H1 (cell line): ENCODE measurements around the gene PDE1C. TPM values are rescaled to one million over a fixed set of nuclear protein-coding genes. Genes with fewer than 3 reads are reported as not detected.

Source experiments
- CTCF ChIA-PET: fragments of 300-600 bp; sonication (Branson Sonifier 250); formaldehyde crosslinking; loops from one replicate; lab custom pipeline; 2021; ENCODE audit not compliant: partially characterized antibody; lab: Charles Lee
- POLR2A ChIA-PET: fragments of 300-600 bp; sonication (Branson Sonifier 250); formaldehyde crosslinking; loops from one replicate; lab custom pipeline; 2021; ENCODE audit warnings: inconsistent platforms; ENCODE audit not compliant: partially characterized antibody; lab: Charles Lee
- DNase-seq, 2 experiments: peaks; one replicate each; pipeline versions ENCODE4 v3.0.0 to v3.0.0-alpha.2; 2010 to 2022; ENCODE audit warnings: low spot score in 2 of 2, low read depth in 1 of 2, mixed read lengths in 1 of 2
- FAIRE-seq: peaks from 2 replicates; lab custom pipeline; 2011; peaks lifted over from hg19 to GRCh38; lab: Jason Lieb, UNC
- H2AFZ ChIP-seq: 2 replicates; pipeline ENCODE4 v1.8.1; 2012; ENCODE audit warnings: low read length, inconsistent platforms
- H2AK5ac ChIP-seq: 2 replicates; pipeline ENCODE4 v1.6.1; 2013; ENCODE audit warnings: low read depth, low read length
- H2BK120ac ChIP-seq: replicated peaks from 2 replicates; pipeline ENCODE3; 2013; ENCODE audit warnings: low read depth, low read length, inconsistent platforms
- H2BK12ac ChIP-seq: 2 replicates; pipeline ENCODE4 v1.6.1; 2013; ENCODE audit warnings: low read depth, low read length
- H2BK15ac ChIP-seq: 2 replicates; pipeline ENCODE4 v1.6.1; 2013; ENCODE audit warnings: low read length
- H2BK20ac ChIP-seq: 2 replicates; pipeline ENCODE4 v1.6.1; 2013; ENCODE audit warnings: low read length
- H2BK5ac ChIP-seq: 2 replicates; pipeline ENCODE4 v1.6.1; 2013; ENCODE audit warnings: low read depth, low read length
- H3K14ac ChIP-seq: 2 replicates; pipeline ENCODE4 v1.6.1; 2013; ENCODE audit warnings: inconsistent platforms; ENCODE audit not compliant: insufficient read length
- H3K18ac ChIP-seq: 2 replicates; pipeline ENCODE4 v1.6.1; 2013; ENCODE audit warnings: low read length; ENCODE audit errors: extremely low read depth
- H3K23ac ChIP-seq: 2 replicates; pipeline ENCODE4 v1.6.1; 2013; ENCODE audit warnings: inconsistent platforms; ENCODE audit not compliant: insufficient read length
- H3K23me2 ChIP-seq: 2 replicates; pipeline ENCODE4 v1.6.1; 2013; ENCODE audit warnings: low read depth, low read length
- H3K27ac ChIP-seq: 2 replicates; pipeline ENCODE4 v1.6.1; 2011; ENCODE audit warnings: low read depth, low read length, inconsistent platforms
- H3K27me3 ChIP-seq, 4 experiments: replicated peaks in 1 of 4; 1 replicate in 1 of 4; 2 replicates in 3 of 4; pipeline versions ENCODE4 v1.6.1 to v1.8.1; 2011 to 2013; ENCODE audit warnings: low read length in 3 of 4, mild to moderate bottlenecking in 3 of 4, inconsistent platforms in 2 of 4, mixed read lengths in 2 of 4, moderate library complexity in 1 of 4; ENCODE audit not compliant: control insufficient read depth in 3 of 4, insufficient read depth in 3 of 4; ENCODE audit errors: extremely low read depth in 1 of 4
- H3K36me3 ChIP-seq, 4 experiments: 2 replicates each; pipeline versions ENCODE4 v1.6.1 to v1.8.1; 2011 to 2013; ENCODE audit warnings: mild to moderate bottlenecking in 4 of 4, low read length in 3 of 4, moderate library complexity in 2 of 4, control low read depth in 1 of 4, inconsistent platforms in 1 of 4; ENCODE audit not compliant: insufficient read depth in 4 of 4, control insufficient read depth in 2 of 4
- H3K4ac ChIP-seq: replicated peaks from 2 replicates; pipeline ENCODE3; 2013; ENCODE audit warnings: low read length, low read depth, mixed read lengths, inconsistent platforms; ENCODE audit not compliant: insufficient read length
- H3K4me1 ChIP-seq, 4 experiments: replicated peaks in 1 of 4; 1 replicate in 1 of 4; 2 replicates in 3 of 4; pipeline versions ENCODE4 v1.6.1 to v1.8.1; 2011 to 2013; ENCODE audit warnings: low read length in 3 of 4, inconsistent platforms in 2 of 4, mixed read lengths in 1 of 4; ENCODE audit not compliant: insufficient read depth in 4 of 4, control insufficient read depth in 3 of 4
- H3K4me2 ChIP-seq, 2 experiments: 2 replicates each; pipeline versions ENCODE4 v1.6.1 to v1.8.1; 2011 to 2013; ENCODE audit warnings: low read depth in 2 of 2, low read length in 2 of 2, control low read depth in 1 of 2, inconsistent platforms in 1 of 2, mild to moderate bottlenecking in 1 of 2; ENCODE audit not compliant: insufficient read depth in 1 of 2
- H3K4me3 ChIP-seq, 4 experiments: fragments of 200-600, 300-600 bp in 1 of 4; sonication (generic), shearing (Covaris generic), sonication (Bioruptor Twin) in 1 of 4; 2 replicates each; pipeline versions ENCODE4 v1.5.1 to v1.8.1; 2011 to 2016; ENCODE audit warnings: low read length in 4 of 4, low read depth in 3 of 4, control low read depth in 2 of 4, inconsistent platforms in 2 of 4, mild to moderate bottlenecking in 2 of 4, mixed read lengths in 1 of 4, moderate library complexity in 1 of 4; ENCODE audit not compliant: insufficient read depth in 2 of 4; ENCODE audit errors: extremely low read depth in 1 of 4
- H3K56ac ChIP-seq: replicated peaks from 2 replicates; pipeline ENCODE3; 2013; ENCODE audit warnings: low read depth, mild to moderate bottlenecking, mixed read lengths, low read length, inconsistent platforms; ENCODE audit not compliant: insufficient read length
- H3K79me1 ChIP-seq: 2 replicates; pipeline ENCODE4 v1.6.1; 2013; ENCODE audit warnings: low read depth, low read length, control low read depth
- H3K79me2 ChIP-seq, 2 experiments: 2 replicates each; pipeline versions ENCODE4 v1.6.1 to v1.8.1; 2012 to 2013; ENCODE audit warnings: low read length in 2 of 2, mild to moderate bottlenecking in 2 of 2, inconsistent platforms in 1 of 2; ENCODE audit not compliant: insufficient read depth in 2 of 2, control insufficient read depth in 1 of 2
- H3K9ac ChIP-seq, 4 experiments: replicated peaks in 1 of 4; 1 replicate in 1 of 4; 2 replicates in 3 of 4; pipeline versions ENCODE4 v1.6.1 to v1.8.1; 2011 to 2013; ENCODE audit warnings: low read depth in 3 of 4, low read length in 3 of 4, control low read depth in 2 of 4, mild to moderate bottlenecking in 2 of 4, moderate library complexity in 2 of 4, inconsistent platforms in 1 of 4; ENCODE audit errors: extremely low read depth in 1 of 4
- H3K9me3 ChIP-seq, 2 experiments: 2 replicates each; pipeline versions ENCODE4 v1.6.1 to v1.8.1; 2012 to 2013; ENCODE audit warnings: mild to moderate bottlenecking in 2 of 2, moderate library complexity in 2 of 2, control low read depth in 1 of 2, inconsistent platforms in 1 of 2, low read depth in 1 of 2, low read length in 1 of 2, mixed read lengths in 1 of 2; ENCODE audit not compliant: insufficient read depth in 2 of 2
- H4K20me1 ChIP-seq, 2 experiments: replicated peaks in 1 of 2; 2 replicates each; pipeline versions ENCODE3 to v1.8.1; 2011 to 2013; ENCODE audit warnings: inconsistent platforms in 2 of 2, low read length in 2 of 2, mild to moderate bottlenecking in 1 of 2; ENCODE audit not compliant: insufficient read depth in 2 of 2, control insufficient read depth in 1 of 2
- H4K5ac ChIP-seq: 2 replicates; pipeline ENCODE4 v1.6.1; 2013; ENCODE audit warnings: low read length, low read depth, mixed read lengths, inconsistent platforms; ENCODE audit not compliant: insufficient read length
- H4K8ac ChIP-seq: 2 replicates; pipeline ENCODE4 v1.8.0; 2013; ENCODE audit warnings: mild to moderate bottlenecking, moderate library complexity, low read length, inconsistent platforms; ENCODE audit not compliant: insufficient read depth; ENCODE audit errors: extremely low read depth
- H4K91ac ChIP-seq: replicated peaks from 2 replicates; pipeline ENCODE3; 2013; ENCODE audit warnings: low read length, mixed read lengths, inconsistent platforms; ENCODE audit not compliant: insufficient read length
- ASH2L ChIP-seq: fragments of 200-600, 300-600 bp; sonication (generic); IDR thresholded peaks from one replicate; pipeline ENCODE4 v1.7.1; 2017; ENCODE audit warnings: low read length
- BRCA1 ChIP-seq: IDR thresholded peaks from 2 replicates; pipeline ENCODE4 v1.6.1; 2012; ENCODE audit warnings: low read depth, low read length, improper control_type of control experiment
- CHD2 ChIP-seq: IDR thresholded peaks from 2 replicates; pipeline ENCODE4 v1.6.1; 2012; ENCODE audit warnings: low read length, improper control_type of control experiment
- EP300 ChIP-seq, 2 experiments: IDR thresholded peaks; 1 replicate in 1 of 2; 2 replicates in 1 of 2; pipeline ENCODE4 v1.6.1; 2011 to 2012; ENCODE audit warnings: low read depth in 2 of 2, low read length in 2 of 2, mild to moderate bottlenecking in 2 of 2, borderline replicate concordance in 1 of 2, inconsistent platforms in 1 of 2, moderate library complexity in 1 of 2
- HDAC6 ChIP-seq: IDR thresholded peaks from one replicate; pipeline ENCODE4 v1.7.1; 2012; ENCODE audit warnings: low read depth, mild to moderate bottlenecking, inconsistent platforms, low read length, moderate library complexity
- JUND ChIP-seq: IDR thresholded peaks from 2 replicates; pipeline ENCODE4 v1.6.1; 2011; ENCODE audit warnings: mild to moderate bottlenecking, improper control_type of control experiment, low read length
- POLR2AphosphoS5 ChIP-seq: IDR thresholded peaks from 2 replicates; pipeline ENCODE4 v1.6.1; 2011; ENCODE audit warnings: low read depth, low read length
- SP2 ChIP-seq: IDR thresholded peaks from 2 replicates; pipeline ENCODE4 v1.6.1; 2012; ENCODE audit warnings: mild to moderate bottlenecking, low read length, inconsistent platforms
- WGBS, 2 experiments: shearing (Covaris generic) in 1 of 2; methylation state at CpG; one replicate each; pipeline versions ENCODE4 v1.1.6 to v1.1.7; 2013 to 2015; ENCODE audit warnings: low lambda C conversion rate in 2 of 2, mixed read lengths in 2 of 2, inconsistent platforms in 1 of 2, low coverage in 1 of 2, missing lambda C conversion rate in 1 of 2; ENCODE audit not compliant: insufficient replicate concordance in 2 of 2, insufficient coverage in 1 of 2, insufficient read length in 1 of 2; ENCODE audit errors: extremely low coverage in 1 of 2, missing lambda C conversion rate in 1 of 2; 5-methylcytosine and 5-hydroxymethylcytosine counted together
- polyA plus RNA-seq, 7 experiments: library from polyadenylated mRNA; depleted of rRNA in 3 of 7; stranded (reverse) in 5 of 7; unstranded in 2 of 7; fragments of >200 nt in 5 of 7; fragments of 200-250 nt in 2 of 7; gene quantifications; 1 replicate in 5 of 7; 2 replicates in 1 of 7; 4 replicates in 1 of 7; pipeline versions ENCODE4 v1.2.1 to v1.2.3, GENCODE V29; 2011 to 2013; ENCODE audit warnings: missing spikeins in 2 of 7, mixed read lengths in 2 of 7
- total RNA-seq: library from RNA; stranded (reverse); fragmentation: NEBNext Ultra II Directional; extraction: Animal tissue kit (Norgen Biotek cat#: 25700); gene quantifications from 2 replicates; pipeline ENCODE4 v1.2.1, GENCODE V29; 2021
- TF ChIP-seq, protein P1 (sequence below), 3 experiments: IDR thresholded peaks; 1 replicate in 2 of 3; 2 replicates in 1 of 3; pipeline versions ENCODE4 v1.5.1 to v1.6.1; 2011; ENCODE audit warnings: low read length in 3 of 3, mild to moderate bottlenecking in 3 of 3, inconsistent platforms in 2 of 3, low read depth in 1 of 3, moderate library complexity in 1 of 3; ENCODE audit not compliant: insufficient read depth in 1 of 3; ENCODE audit errors: control extremely low read depth in 1 of 3
- TF ChIP-seq, protein P2 (sequence below): IDR thresholded peaks from 2 replicates; pipeline ENCODE4 v1.6.1; 2011; ENCODE audit warnings: low read depth, mild to moderate bottlenecking, low read length; ENCODE audit not compliant: insufficient read depth

PDE1C gene
- total and polyA plus RNA-seq, 2 of the 8 experiments (the other 6 are each of a cell fraction or from before 2014, with no cell fraction given): 0.11 to 1.1 TPM

DNA sequence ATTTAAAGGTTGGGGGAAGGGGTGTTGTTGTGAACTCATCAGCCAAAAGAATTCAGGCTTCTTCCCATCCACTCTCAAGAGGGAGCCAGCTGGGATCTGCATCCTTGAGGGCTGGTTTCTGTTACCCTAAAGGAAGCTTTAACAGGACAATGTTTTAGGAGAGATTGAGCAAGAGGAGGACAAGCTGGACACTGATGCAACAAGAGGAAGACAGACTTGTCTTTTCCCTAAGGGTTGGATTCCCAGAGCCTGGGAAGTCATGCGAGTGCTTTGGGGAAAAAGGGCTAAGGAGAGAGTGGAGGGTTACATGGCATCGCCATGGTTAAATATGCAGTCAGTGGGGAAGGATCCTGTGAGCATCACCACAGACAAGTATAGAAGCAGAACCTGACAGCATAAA is 47.6 kb upstream of the PDE1C start:
- Histone ChIP-seq H2BK120ac (no peak overlapping the region), H4K20me1 (no peaks in the 10 kb centered on the region), H3K27ac (no peak overlapping the region), H3K23ac (no peak overlapping the region), H3K36me3 (no peaks in the 10 kb centered on the region), H3K79me2 (no peaks in the 10 kb centered on the region), H3K4me3 (no peak overlapping the region), H4K8ac (no peak overlapping the region), H3K14ac (no peak overlapping the region), H3K9ac (no peak overlapping the region), H3K23me2 (no peaks in the 10 kb centered on the region), H3K4ac (no peak overlapping the region), H3K27me3 (no peaks in the 10 kb centered on the region), H2BK5ac (no peak overlapping the region), H2BK15ac (no peak overlapping the region), H3K9me3 (no peaks in the 10 kb centered on the region), H3K4me1 (peaks cover 1 to 6% (median 4%) of the 10 kb centered on the region in 4 experiments; a peak in 5 of 7 replicates), H3K4me2 (no peak overlapping the region), H2AFZ (no peak overlapping the region), H3K56ac (no peak overlapping the region), H2BK20ac (no peak overlapping the region), H3K79me1 (no peaks in the 10 kb centered on the region), H3K18ac (no peak overlapping the region), H2BK12ac (no peak overlapping the region), H2AK5ac (no peak overlapping the region), H4K91ac (no peak overlapping the region), H4K5ac (no peak overlapping the region)
- ChIA-PET CTCF (interaction anchor here (0.6 to 1.0 kb wide), 2 partner anchors 995 to 1183 kb away, joined by 3 read pairs; no protein-coding TSS in a partner anchor), POLR2A (no interaction called here)
- 92% methylated on average over 2 of the region's 2 CpGs; no CpG with 5 or more reads in 1 of the 2 experiments for WGBS, 2 experiments
- FAIRE-seq: no peak
- no peak for DNase-seq
- TF ChIP-seq, protein P1, sequence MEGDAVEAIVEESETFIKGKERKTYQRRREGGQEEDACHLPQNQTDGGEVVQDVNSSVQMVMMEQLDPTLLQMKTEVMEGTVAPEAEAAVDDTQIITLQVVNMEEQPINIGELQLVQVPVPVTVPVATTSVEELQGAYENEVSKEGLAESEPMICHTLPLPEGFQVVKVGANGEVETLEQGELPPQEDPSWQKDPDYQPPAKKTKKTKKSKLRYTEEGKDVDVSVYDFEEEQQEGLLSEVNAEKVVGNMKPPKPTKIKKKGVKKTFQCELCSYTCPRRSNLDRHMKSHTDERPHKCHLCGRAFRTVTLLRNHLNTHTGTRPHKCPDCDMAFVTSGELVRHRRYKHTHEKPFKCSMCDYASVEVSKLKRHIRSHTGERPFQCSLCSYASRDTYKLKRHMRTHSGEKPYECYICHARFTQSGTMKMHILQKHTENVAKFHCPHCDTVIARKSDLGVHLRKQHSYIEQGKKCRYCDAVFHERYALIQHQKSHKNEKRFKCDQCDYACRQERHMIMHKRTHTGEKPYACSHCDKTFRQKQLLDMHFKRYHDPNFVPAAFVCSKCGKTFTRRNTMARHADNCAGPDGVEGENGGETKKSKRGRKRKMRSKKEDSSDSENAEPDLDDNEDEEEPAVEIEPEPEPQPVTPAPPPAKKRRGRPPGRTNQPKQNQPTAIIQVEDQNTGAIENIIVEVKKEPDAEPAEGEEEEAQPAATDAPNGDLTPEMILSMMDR (IDR thresholded peaks at IDR 0.05; ENCODE audit: control extremely low read depth in 1 of 3, insufficient read depth in 1 of 3, low read depth in 1 of 3, low read length in 3 of 3): no peak
- TF ChIP-seq, protein P2, sequence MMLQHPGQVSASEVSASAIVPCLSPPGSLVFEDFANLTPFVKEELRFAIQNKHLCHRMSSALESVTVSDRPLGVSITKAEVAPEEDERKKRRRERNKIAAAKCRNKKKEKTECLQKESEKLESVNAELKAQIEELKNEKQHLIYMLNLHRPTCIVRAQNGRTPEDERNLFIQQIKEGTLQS: no peak
- TF ChIP-seq JUND (no peak), POLR2AphosphoS5 (no peak), EP300 (IDR thresholded peaks at IDR 0.05; ENCODE audit: borderline replicate concordance in 1 of 2, low read depth in 2 of 2, low read length in 2 of 2) (no peak), ASH2L (no peak), SP2 (no peak), BRCA1 (no peak), HDAC6 (no peak), CHD2 (no peak)
